HepG2 (cell line): ENCODE results near the gene SYNPO. TPM values are rescaled to one million over a fixed set of nuclear protein-coding genes. Genes with fewer than 3 reads are reported as not detected.

Experiments used
- ATAC-seq: fragments of 200-7000 bp; cut with Tn5 transposase; 3 replicates; pipeline ENCODE4 v1.9.1; 2020; ENCODE audit warnings: mild to moderate bottlenecking, moderate library complexity
- BruUV-seq: library from RNA; stranded (reverse); fragments of 400-500 nt; replicated peaks from 2 replicates; lab custom pipeline; 2021; lab: Mats Ljungman, UMichigan
- CTCF ChIA-PET: fragments of 300-600 bp; formaldehyde crosslinking; extraction: SDS; loops from one replicate; lab custom pipeline; 2021; ENCODE audit warnings: low total read pairs, inconsistent platforms, low intra/inter-chr PET ratio; lab: Yijun Ruan, JAX
- POLR2A ChIA-PET: fragments of 350-600 bp; sonication (Branson Sonifier 250); formaldehyde crosslinking; loops from one replicate; lab custom pipeline; 2020; ENCODE audit warnings: antibody characterized with exemption, inconsistent platforms; lab: Yijun Ruan, JAX
- DNase-seq: peaks from one replicate; pipeline ENCODE4 v3.0.0-alpha.2; 2015; ENCODE audit warnings: low spot score
- FAIRE-seq: peaks from 3 replicates; lab custom pipeline; 2011; peaks lifted over from hg19 to GRCh38; lab: Jason Lieb, UNC
- H2AFZ ChIP-seq: one replicate; pipeline ENCODE4 v1.6.1; 2011; ENCODE audit warnings: low read length, inconsistent platforms
- H3K27ac ChIP-seq: fragments of 300-600 bp; 3 replicates; pipeline ENCODE4 v1.8.0; 2011; ENCODE audit warnings: mixed run types, mild to moderate bottlenecking, mixed read lengths, low read length, inconsistent platforms; ENCODE audit not compliant: insufficient read depth; ENCODE audit errors: extremely low read length
- H3K27me3 ChIP-seq, 2 experiments: fragments of 200-600 bp in 1 of 2; 2 replicates in 1 of 2; 3 replicates in 1 of 2; pipeline versions ENCODE4 v1.6.0 to v1.8.0; 2011; ENCODE audit warnings: low read length in 2 of 2, mild to moderate bottlenecking in 2 of 2, moderate library complexity in 2 of 2, inconsistent platforms in 1 of 2; ENCODE audit not compliant: insufficient read depth in 2 of 2, control insufficient read depth in 1 of 2
- H3K36me3 ChIP-seq, 2 experiments: fragments of 200-600 bp in 1 of 2; replicated peaks in 1 of 2; 2 replicates in 1 of 2; 3 replicates in 1 of 2; pipeline versions ENCODE4 v1.5.1 to v1.8.0; 2011; ENCODE audit warnings: low read length in 2 of 2, inconsistent platforms in 1 of 2; ENCODE audit not compliant: insufficient read depth in 2 of 2, control insufficient read depth in 1 of 2
- H3K4me1 ChIP-seq: 2 replicates; pipeline ENCODE4 v1.5.1; 2012; ENCODE audit warnings: low read length, inconsistent platforms; ENCODE audit not compliant: insufficient read depth
- H3K4me2 ChIP-seq: 2 replicates; pipeline ENCODE4 v1.6.0; 2011; ENCODE audit warnings: low read depth, low read length, inconsistent platforms
- H3K4me3 ChIP-seq, 3 experiments: fragments of 200-600 bp in 1 of 3; sonication (generic), shearing (Covaris generic) in 1 of 3; replicated peaks in 1 of 3; 2 replicates each; pipeline ENCODE4 v1.5.1; 2011 to 2016; ENCODE audit warnings: low read length in 3 of 3, inconsistent platforms in 2 of 3, low read depth in 2 of 3, mild to moderate bottlenecking in 2 of 3, control low read depth in 1 of 3, mixed read lengths in 1 of 3; ENCODE audit not compliant: insufficient read depth in 1 of 3
- H3K79me2 ChIP-seq: one replicate; pipeline ENCODE4 v1.6.1; 2011; ENCODE audit warnings: low read length, inconsistent platforms; ENCODE audit not compliant: insufficient read depth
- H3K9ac ChIP-seq: 2 replicates; pipeline ENCODE4 v1.6.0; 2011; ENCODE audit warnings: mild to moderate bottlenecking, low read depth, low read length, inconsistent platforms; ENCODE audit not compliant: insufficient read depth
- H3K9me3 ChIP-seq: 2 replicates; pipeline ENCODE4 v1.5.1; 2012; ENCODE audit warnings: mild to moderate bottlenecking, low read length
- H4K20me1 ChIP-seq: 2 replicates; pipeline ENCODE4 v1.6.0; 2011; ENCODE audit warnings: inconsistent platforms, mild to moderate bottlenecking, low read length, moderate library complexity; ENCODE audit not compliant: insufficient read depth
- ARID3A ChIP-seq: IDR thresholded peaks from 2 replicates; pipeline ENCODE4 v1.6.1; 2012; ENCODE audit warnings: low read depth, low read length, improper control_type of control experiment
- BRD4 ChIP-seq: sonication (generic); formaldehyde crosslinking; IDR thresholded peaks from 2 replicates; pipeline ENCODE4 v1.4.0; 2020; ENCODE audit warnings: missing genetic modification reagents
- CBFB ChIP-seq: sonication (generic); formaldehyde crosslinking; IDR thresholded peaks from 2 replicates; pipeline ENCODE4 v1.4.0; 2020; ENCODE audit warnings: missing genetic modification reagents
- HOXD1 ChIP-seq: sonication (generic); formaldehyde crosslinking; IDR thresholded peaks from 2 replicates; pipeline ENCODE4 v1.5.0; 2020; ENCODE audit warnings: missing genetic modification reagents
- KAT2B ChIP-seq: fragments of 150-350 bp; IDR thresholded peaks from 2 replicates; pipeline ENCODE4 v1.6.1; 2014; ENCODE audit warnings: low read depth, low read length, borderline replicate concordance
- MAFF ChIP-seq: IDR thresholded peaks from 2 replicates; pipeline ENCODE4 v1.6.1; 2011; ENCODE audit warnings: low read depth, low read length, improper control_type of control experiment
- PAWR ChIP-seq: sonication (generic); formaldehyde crosslinking; IDR thresholded peaks from 2 replicates; pipeline ENCODE4 v1.4.0; 2020; ENCODE audit warnings: missing genetic modification reagents, mild to moderate bottlenecking, borderline replicate concordance
- RARG ChIP-seq: sonication (generic); formaldehyde crosslinking; IDR thresholded peaks from 2 replicates; pipeline ENCODE4 v1.4.0; 2020; ENCODE audit warnings: low read depth, mild to moderate bottlenecking, missing genetic modification reagents
- SMYD3 ChIP-seq: sonication (generic); formaldehyde crosslinking; IDR thresholded peaks from 2 replicates; pipeline ENCODE4 v1.8.1; 2023; ENCODE audit warnings: mild to moderate bottlenecking, missing genetic modification reagents
- SP1 ChIP-seq, 2 experiments: fragments of 450-650 bp in 1 of 2; sonication (generic) in 1 of 2; formaldehyde crosslinking in 1 of 2; IDR thresholded peaks; 2 replicates each; pipeline versions ENCODE4 v1.4.0 to v1.6.1; 2016 to 2020; ENCODE audit warnings: missing genetic modification reagents in 1 of 2
- STAT5B ChIP-seq: sonication (generic); formaldehyde crosslinking; IDR thresholded peaks from 2 replicates; pipeline ENCODE4 v1.4.0; 2020; ENCODE audit warnings: missing genetic modification reagents
- TRIM22 ChIP-seq: fragments of 450-650 bp; IDR thresholded peaks from 2 replicates; pipeline ENCODE4 v1.6.1; 2017
- ZNF720 ChIP-seq: sonication (generic); formaldehyde crosslinking; IDR thresholded peaks from 2 replicates; pipeline ENCODE4 v1.4.0; 2020; ENCODE audit warnings: missing genetic modification reagents
- WGBS: methylation state at CpG from one replicate; pipeline ENCODE4 v1.1.6; 2017; ENCODE audit warnings: low lambda C conversion rate; 5-methylcytosine and 5-hydroxymethylcytosine counted together
- in situ Hi-C: cut with HindIII; loops from 2 replicates; pipeline ENCODE4 v1.10.0; 2017; ENCODE audit warnings: low pct_unique_long_range_greater_than_20kb; ENCODE audit not compliant: extremely low pct_ligation_motif_present
- intact Hi-C: fragments of 100-400 bp; cut with micrococcal nuclease; formaldehyde crosslinking; loops from one replicate; pipeline ENCODE4 v1.10.0; 2022; ENCODE audit not compliant: unreplicated experiment
- polyA plus RNA-seq, 8 experiments: library from polyadenylated mRNA; depleted of rRNA in 3 of 8; stranded (reverse) in 7 of 8; unstranded in 1 of 8; fragments of >200 nt; fragmentation: Illumina TruSeq in 4 of 8; extraction: Trizol in 4 of 8; gene quantifications; 2 replicates each; pipeline versions ENCODE4 v1.2.1 to v1.2.3, GENCODE V29; 2011 to 2016; ENCODE audit warnings: low read depth in 4 of 8, missing spikeins in 1 of 8, mixed read lengths in 1 of 8; ENCODE audit not compliant: insufficient read depth in 1 of 8
- total RNA-seq, 5 experiments: library from RNA; depleted of rRNA; stranded (reverse); fragments of >200 nt; fragmentation: Illumina TruSeq; extraction: Trizol; gene quantifications; 2 replicates each; pipeline ENCODE4 v1.2.3, GENCODE V29; 2016; ENCODE audit warnings: low read depth in 1 of 5
- TF ChIP-seq, protein P1 (sequence below): sonication (generic); formaldehyde crosslinking; IDR thresholded peaks from 2 replicates; pipeline ENCODE4 v1.4.0; 2020; ENCODE audit warnings: mild to moderate bottlenecking, low read depth, missing genetic modification reagents

SYNPO gene
- total and polyA plus RNA-seq, 2 of the 13 experiments (the other 11 are each of a cell fraction or from before 2014, with no cell fraction given) = 0.09 to 0.30 TPM

- CTCF ChIA-PET = no interaction called here
- H3K9ac ChIP-seq = no peak overlapping the region
- DNase-seq = no peak
- no peak overlapping the region for H3K4me2 ChIP-seq
- H4K20me1 ChIP-seq = no peaks in the 10 kb centered on the region
- ATAC-seq = no peak
- no peak overlapping the region for H3K4me3 ChIP-seq
- H3K79me2 ChIP-seq = no peaks in the 10 kb centered on the region
- no peaks in the 10 kb centered on the region for H3K36me3 ChIP-seq
- no peaks in the 10 kb centered on the region for H3K9me3 ChIP-seq
- intact Hi-C loops (no loop called here), in situ Hi-C loops (no loop called here)
- peaks cover 4 to 49% of the 10 kb centered on the region in 2 experiments for H3K27me3 ChIP-seq
- 0% methylated on average over 1 of the region's 2 CpGs for WGBS
- POLR2A ChIA-PET = no interaction called here
- FAIRE-seq = no peak
- peaks cover 16% of the 10 kb centered on the region for H3K4me1 ChIP-seq
- H3K27ac ChIP-seq = no peak overlapping the region
- no TSS peak for BruUV-seq
- TF ChIP-seq SP1 (IDR thresholded peaks at IDR 0.05) = no peak
- no peak for TF ChIP-seq SP1 (CRISPR knock-in tag; IDR thresholded peaks at IDR 0.05)
- no peak for TF ChIP-seq ZNF720 (CRISPR knock-in tag)
- no peak for TF ChIP-seq CBFB (CRISPR knock-in tag)
- TF ChIP-seq TRIM22 = no peak
- TF ChIP-seq KAT2B = no peak
- no peak for TF ChIP-seq SMYD3 (CRISPR knock-in tag)
- no peak for TF ChIP-seq MAFF
- TF ChIP-seq, protein P1, sequence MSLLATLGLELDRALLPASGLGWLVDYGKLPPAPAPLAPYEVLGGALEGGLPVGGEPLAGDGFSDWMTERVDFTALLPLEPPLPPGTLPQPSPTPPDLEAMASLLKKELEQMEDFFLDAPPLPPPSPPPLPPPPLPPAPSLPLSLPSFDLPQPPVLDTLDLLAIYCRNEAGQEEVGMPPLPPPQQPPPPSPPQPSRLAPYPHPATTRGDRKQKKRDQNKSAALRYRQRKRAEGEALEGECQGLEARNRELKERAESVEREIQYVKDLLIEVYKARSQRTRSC (CRISPR knock-in tag) = no peak
- no peak for TF ChIP-seq BRD4 (CRISPR knock-in tag)
- TF ChIP-seq RARG (CRISPR knock-in tag) = no peak
- no peak for TF ChIP-seq HOXD1
- no peak for TF ChIP-seq STAT5B (CRISPR knock-in tag)
- TF ChIP-seq PAWR = no peak
- no peak for TF ChIP-seq ARID3A
- no peak overlapping the region for H2AFZ ChIP-seq
Measured at GRCh38 chr5:150622157-150622556, 18.3 kb upstream of the SYNPO start.
